ENCODE results near the gene DEDD.
A peak's percentile ranks its signal among the peaks of the same experiment; 100 is the strongest.
"Not testable (repeated sequence)": the region's sequence is repeated elsewhere in the genome, so short reads cannot be mapped to it uniquely, and the experiment has no call there.

DEDD gene

GRCh38 chr1:161137881-161138280 lies 5.4 kb upstream of the DEDD start:
- in situ Hi-C loops (cut with HindIII; ENCODE audit: low pct_ligation_motif_present, low pct_unique_long_range_greater_than_20kb, low sequenced_read_pairs): no loop called here
- no peak for DNase-seq

GRCh38 chr1:161133220-161133740 lies 813 bp upstream of the DEDD start:
- in situ Hi-C loops (cut with HindIII; ENCODE audit: low pct_ligation_motif_present, low pct_unique_long_range_greater_than_20kb, low sequenced_read_pairs): no loop called here
- no peak for DNase-seq

GRCh38 chr1:161131523-161132409 lies 701 bp downstream of the DEDD start:
- peak; percentile 18 for DNase-seq

GRCh38 chr1:161130266-161130665 lies 2.2 kb downstream of the DEDD start:
- in situ Hi-C loops (cut with HindIII; ENCODE audit: low pct_ligation_motif_present, low pct_unique_long_range_greater_than_20kb, low sequenced_read_pairs): no loop called here

More at GRCh38 chr1:161131523-161132409, 701 bp downstream of the DEDD start:
- in situ Hi-C loops (cut with HindIII; ENCODE audit: low pct_ligation_motif_present, low pct_unique_long_range_greater_than_20kb, low sequenced_read_pairs): no loop called here

GRCh38 chr1:161128591-161129420 lies 3.7 kb downstream of the DEDD start:
- in situ Hi-C loops (cut with HindIII; ENCODE audit: low pct_ligation_motif_present, low pct_unique_long_range_greater_than_20kb, low sequenced_read_pairs): no loop called here
- no peak for DNase-seq

More at GRCh38 chr1:161130266-161130665, 2.2 kb downstream of the DEDD start:
- DNase-seq: no peak

- DNase-seq: no peak
- in situ Hi-C loops (cut with HindIII; ENCODE audit: low pct_ligation_motif_present, low pct_unique_long_range_greater_than_20kb, low sequenced_read_pairs): no loop called here
Measured at GRCh38 chr1:161127649-161128048, 4.8 kb downstream of the DEDD start.

- no peak for DNase-seq
- in situ Hi-C loops (cut with HindIII; ENCODE audit: low pct_ligation_motif_present, low pct_unique_long_range_greater_than_20kb, low sequenced_read_pairs): no loop called here
Measured at GRCh38 chr1:161122967-161123366, 9.5 kb downstream of the DEDD start.

DNA sequence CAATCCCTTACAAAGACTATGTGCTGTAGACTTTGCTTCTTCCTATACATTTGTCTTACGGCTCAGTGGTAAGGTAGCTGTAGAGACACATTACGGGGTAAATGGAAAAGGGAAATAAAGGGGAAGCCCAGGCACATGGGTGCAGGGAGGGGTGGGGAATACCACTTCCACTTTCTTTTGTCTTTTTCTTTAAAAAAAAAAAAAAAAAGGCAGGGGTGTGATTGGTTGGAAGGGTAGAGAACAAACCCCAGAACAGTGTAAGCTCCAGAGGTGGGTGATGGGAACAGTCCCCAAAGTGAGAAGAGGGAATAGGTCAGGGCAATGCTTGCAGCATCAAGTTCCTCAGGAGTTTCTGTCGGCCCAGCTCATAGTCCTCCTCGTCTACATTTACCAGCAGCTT lies 10.6 kb downstream of the DEDD start:
- in situ Hi-C loops (cut with HindIII; ENCODE audit: low pct_ligation_motif_present, low pct_unique_long_range_greater_than_20kb, low sequenced_read_pairs): no loop called here
- DNase-seq: no peak

GRCh38 chr1:161121042-161121650 lies 11.3 kb downstream of the DEDD start:
- in situ Hi-C loops (cut with HindIII; ENCODE audit: low pct_ligation_motif_present, low pct_unique_long_range_greater_than_20kb, low sequenced_read_pairs): no loop called here
- DNase-seq: no peak

GRCh38 chr1:161119092-161119903 lies 13.2 kb downstream of the DEDD start:
- in situ Hi-C loops (cut with HindIII; ENCODE audit: low pct_ligation_motif_present, low pct_unique_long_range_greater_than_20kb, low sequenced_read_pairs): no loop called here
- DNase-seq: peak; percentile 77

DNA sequence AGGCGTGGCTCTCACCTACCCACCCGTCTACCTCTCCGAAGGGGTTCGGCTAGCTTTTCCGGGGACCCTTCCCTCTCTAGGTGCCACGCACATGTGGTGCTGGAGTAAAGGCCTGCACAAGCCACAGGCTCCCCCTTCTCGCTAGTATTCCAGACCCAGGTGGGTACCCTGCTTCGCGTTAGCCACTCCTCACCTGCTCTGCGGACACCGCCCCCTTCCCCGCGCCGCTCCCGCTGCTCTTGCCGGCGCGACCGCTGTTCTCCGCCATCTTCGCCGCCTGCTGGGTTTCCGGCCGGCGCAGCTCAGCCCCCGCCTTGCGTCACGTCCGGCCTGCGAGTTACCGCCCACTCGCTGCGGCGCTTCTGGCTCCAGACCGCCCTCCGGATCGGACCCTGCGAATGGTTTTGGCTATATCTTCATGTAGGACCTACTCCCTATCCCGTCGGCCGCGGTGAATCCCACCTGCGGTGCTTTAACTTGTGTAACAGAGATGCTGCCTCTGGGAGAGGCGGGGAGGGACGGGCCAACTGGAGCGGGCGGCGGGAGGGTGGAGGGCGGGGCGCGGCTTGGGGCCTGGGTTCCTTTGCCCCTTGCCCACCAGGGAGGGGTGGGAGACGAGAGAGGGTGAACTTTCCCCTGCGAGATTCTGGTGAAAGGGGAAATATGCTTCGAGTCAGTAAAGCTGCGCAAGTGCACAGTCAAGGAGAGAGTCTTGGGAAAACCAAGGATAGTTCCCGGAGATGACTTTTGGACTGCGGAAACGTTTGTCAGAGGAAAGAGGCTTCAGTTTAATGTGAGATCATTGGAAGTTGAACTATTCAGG lies 14.5 kb downstream of the DEDD start, which contains the start of the genes NIT1 and PFDN2:
TSS of gene NIT1 (plus strand) at position 347 of the 823 bp plus-strand sequence. CDS start at position 419, 72 bp downstream.
TSS of gene PFDN2 (minus strand) at position 279 of the 823 bp plus-strand sequence. CDS start at position 268, 11 bp downstream.
- in situ Hi-C loops (cut with HindIII; ENCODE audit: low pct_ligation_motif_present, low pct_unique_long_range_greater_than_20kb, low sequenced_read_pairs): no loop called here
- peak; percentile 89 for DNase-seq

- in situ Hi-C loops (cut with HindIII; ENCODE audit: low pct_ligation_motif_present, low pct_unique_long_range_greater_than_20kb, low sequenced_read_pairs); DNase-seq: not testable (repeated sequence)
Measured at GRCh38 chr1:161115961-161116360, 16.5 kb downstream of the DEDD start.

- DNase-seq: peak; percentile 93
- in situ Hi-C loops (cut with HindIII; ENCODE audit: low pct_ligation_motif_present, low pct_unique_long_range_greater_than_20kb, low sequenced_read_pairs): no loop called here
Measured at GRCh38 chr1:161115132-161115711, 17.2 kb downstream of the DEDD start.

DNA sequence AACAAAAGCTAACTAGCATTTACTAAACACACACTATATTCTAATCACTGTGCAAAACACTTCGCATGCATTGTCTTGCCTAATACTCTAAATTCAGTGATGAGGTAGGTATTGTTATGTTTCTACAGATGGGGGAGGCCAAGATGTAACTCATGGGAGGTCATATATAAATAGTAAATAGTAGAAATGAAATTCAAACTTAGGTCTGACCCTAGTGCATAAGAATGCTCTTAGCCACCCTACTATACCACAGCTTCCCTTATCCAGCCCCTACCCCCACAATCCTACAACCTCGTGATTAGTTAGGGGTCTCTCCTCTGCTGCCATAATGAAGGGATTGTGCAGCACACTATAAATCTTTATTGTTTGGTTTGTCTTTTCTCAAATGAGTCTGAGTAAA lies 17.9 kb downstream of the DEDD start:
- in situ Hi-C loops (cut with HindIII; ENCODE audit: low pct_ligation_motif_present, low pct_unique_long_range_greater_than_20kb, low sequenced_read_pairs): no loop called here
- DNase-seq: no peak

DNA sequence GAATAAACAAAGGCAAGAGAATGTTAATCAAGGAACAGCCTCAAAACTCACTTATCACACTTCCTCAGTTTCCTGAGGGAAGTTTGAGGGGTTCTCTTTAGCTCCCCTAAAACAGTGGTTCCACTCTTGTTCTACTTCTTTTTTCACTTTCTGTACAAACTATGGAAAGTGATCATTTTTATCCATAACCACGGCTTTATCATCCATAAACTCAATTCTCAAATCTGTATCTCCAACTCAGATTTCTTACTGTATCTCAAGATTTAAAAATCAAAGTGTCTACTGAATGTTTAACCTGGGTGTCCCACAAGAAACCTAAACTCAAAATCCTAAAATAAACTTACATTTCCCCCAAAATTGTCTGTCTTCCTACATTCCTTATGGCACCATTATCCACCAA lies 18.6 kb downstream of the DEDD start:
- in situ Hi-C loops (cut with HindIII; ENCODE audit: low pct_ligation_motif_present, low pct_unique_long_range_greater_than_20kb, low sequenced_read_pairs): no loop called here
- no peak for DNase-seq

DNA sequence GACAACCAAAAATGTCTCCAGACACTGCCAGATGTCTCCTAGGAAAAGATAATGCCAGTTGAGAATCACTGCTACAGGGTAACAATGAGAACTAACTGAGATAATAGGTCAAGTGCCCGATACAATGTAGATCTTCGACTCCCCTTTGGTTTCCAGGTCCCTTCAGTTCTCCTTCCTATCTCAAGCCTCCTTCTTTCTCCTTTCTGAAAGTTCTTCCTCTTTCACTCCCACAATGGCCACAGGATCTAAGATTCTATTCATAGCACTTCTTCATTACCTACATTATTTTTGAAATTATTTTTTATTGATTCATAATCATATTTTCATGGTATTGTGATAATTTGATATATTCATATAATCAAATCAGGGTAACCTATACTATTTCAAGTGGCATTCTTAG lies 20.9 kb downstream of the DEDD start:
- in situ Hi-C loops (cut with HindIII; ENCODE audit: low pct_ligation_motif_present, low pct_unique_long_range_greater_than_20kb, low sequenced_read_pairs): no loop called here
- DNase-seq: no peak

DNA sequence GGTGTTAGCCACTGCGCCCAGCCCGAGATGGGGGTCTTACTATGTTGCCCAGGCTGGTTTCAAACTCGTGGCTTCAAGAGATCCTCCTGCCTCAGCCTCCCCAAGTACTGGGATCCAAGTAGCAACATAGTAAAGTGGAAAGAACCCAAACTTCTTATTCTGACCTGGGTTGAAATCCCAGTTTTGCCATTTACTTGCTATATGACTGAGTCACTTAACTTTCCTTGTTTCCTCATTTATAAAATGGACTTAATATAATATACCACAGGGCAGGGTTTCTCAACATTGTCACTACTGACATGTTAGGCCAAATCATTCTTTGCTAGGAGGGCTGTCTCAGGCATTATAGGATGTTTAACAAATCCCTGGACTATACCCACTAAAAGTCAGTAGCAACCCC lies 21.4 kb downstream of the DEDD start:
- no peak for DNase-seq
- in situ Hi-C loops (cut with HindIII; ENCODE audit: low pct_ligation_motif_present, low pct_unique_long_range_greater_than_20kb, low sequenced_read_pairs): no loop called here

All from ACHN (cell line).